ENCODE results near the gene FKBP8.
"Not testable (repeated sequence)": the region's sequence is repeated elsewhere in the genome, so short reads cannot be mapped to it uniquely, and the experiment has no call there.

FKBP8 gene

DNA sequence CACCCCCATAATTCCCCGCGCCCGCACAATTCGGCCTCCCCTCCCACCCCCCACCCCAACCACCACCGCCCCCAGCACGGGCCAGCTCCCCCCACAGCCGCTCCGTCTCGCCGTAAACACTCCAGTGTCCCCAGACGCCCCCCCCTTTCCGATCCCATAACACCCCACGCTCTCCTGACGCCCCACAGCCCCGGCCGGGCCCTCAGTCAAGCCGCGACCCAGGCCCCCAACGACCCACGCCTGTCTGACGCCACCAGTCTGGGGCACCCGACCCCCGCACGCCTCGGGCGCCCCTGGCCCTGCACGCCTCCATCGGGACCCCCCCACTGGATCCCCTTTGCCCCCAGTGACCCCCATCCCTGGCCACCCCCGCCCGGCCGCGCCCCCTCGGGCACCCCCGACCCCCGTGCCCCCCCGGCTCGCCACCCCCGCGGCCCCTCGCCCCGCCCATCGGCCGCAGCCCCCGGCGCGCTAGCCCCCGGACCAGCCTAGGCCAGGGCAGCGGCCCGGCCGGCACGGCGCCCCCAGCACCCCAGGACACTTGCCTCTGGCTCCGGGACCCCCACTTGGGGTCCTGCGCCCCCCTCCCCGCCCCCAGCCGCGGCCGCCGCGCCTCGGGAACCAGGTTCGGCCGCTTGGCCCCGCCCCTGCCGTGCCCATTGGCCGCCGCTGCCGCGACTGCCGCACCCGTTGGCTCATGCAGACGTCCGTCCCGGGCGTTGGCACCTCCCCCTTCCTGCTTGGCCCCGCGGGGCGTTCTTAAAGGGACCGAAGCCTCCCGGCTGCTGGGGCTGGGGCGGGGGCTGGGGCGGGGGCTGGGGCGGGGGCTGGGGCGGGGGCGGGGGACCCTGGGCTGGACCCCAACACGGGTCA, at the start of gene FKBP8:
FKBP8 (minus strand) TSS at position 633 of the 873 bp plus-strand sequence. CDS start 1,603 bp downstream, outside the sequence.
- no peaks in the 10 kb centered on the region for H3K9me3 Mint-ChIP-seq
- H3K4me1 Mint-ChIP-seq = peaks cover 17 to 33% of the 10 kb centered on the region in 2 donors
- no peaks in the 10 kb centered on the region for H3K27me3 Mint-ChIP-seq
- H3K4me3 Mint-ChIP-seq = peak within 1 kb of the TSS; percentile 90 to 93
- DNase-seq (peak; percentile 89), ATAC-seq (replicated peaks) (peak; percentile 95 to 98)
- H3K36me3 Mint-ChIP-seq = peaks cover 12 to 23% of the 10 kb centered on the region in 2 donors
- H3K27ac Mint-ChIP-seq = peak within 1 kb of the TSS; percentile 99

- peaks cover 18 to 19% of the 10 kb centered on the region in 2 donors for H3K27me3 Mint-ChIP-seq
- not testable (repeated sequence) for DNase-seq; ATAC-seq (replicated peaks); H3K4me3 Mint-ChIP-seq; H3K9me3 Mint-ChIP-seq; H3K27ac Mint-ChIP-seq
- peaks cover 14 to 19% of the 10 kb centered on the region in 2 donors for H3K36me3 Mint-ChIP-seq
- H3K4me1 Mint-ChIP-seq = peaks cover 29 to 61% of the 10 kb centered on the region in 2 donors
These were observed 49.4 kb upstream of the FKBP8 start for GRCh38 chr19:18592732-18593131.

DNA sequence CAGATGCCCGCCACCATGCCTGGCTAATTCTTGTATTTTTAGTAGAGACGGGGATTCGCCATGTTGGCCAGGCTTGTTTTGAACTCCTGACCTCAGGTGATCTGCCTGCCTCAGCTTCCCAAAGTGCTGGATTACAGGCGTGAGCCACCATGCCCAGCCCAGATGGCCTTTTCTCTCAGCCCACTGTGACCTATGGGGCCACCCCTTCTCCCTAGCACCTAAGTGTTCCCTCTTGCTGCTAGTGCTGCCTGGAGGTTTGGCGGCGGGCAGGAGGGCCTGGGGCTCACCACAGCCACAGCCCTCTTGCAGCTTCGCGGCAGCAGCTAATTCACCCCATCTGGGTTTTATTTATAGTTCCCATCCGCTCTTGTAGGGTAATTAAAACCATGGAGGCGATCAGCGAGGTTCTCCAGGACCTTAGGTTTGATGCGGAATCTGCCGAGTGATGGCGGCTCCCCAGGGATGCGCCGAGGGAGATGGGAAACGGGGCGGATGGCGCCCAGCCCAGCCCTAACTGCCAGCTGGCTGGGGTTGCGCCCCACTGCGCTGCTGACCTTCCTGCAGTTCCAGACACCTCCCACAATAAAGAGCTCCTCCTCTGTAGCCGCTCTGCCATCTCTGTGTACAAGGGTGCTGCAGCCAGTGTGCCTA, 48.5 kb upstream of the FKBP8 start:
- ATAC-seq (replicated peaks) (no peak), DNase-seq (no peak)
- peaks cover 14 to 18% of the 10 kb centered on the region in 2 donors for H3K27me3 Mint-ChIP-seq
- H3K9me3 Mint-ChIP-seq = no peaks in the 10 kb centered on the region
- H3K4me3 Mint-ChIP-seq = no peak overlapping the region
- no peak overlapping the region for H3K27ac Mint-ChIP-seq
- H3K4me1 Mint-ChIP-seq = peaks cover 30 to 63% of the 10 kb centered on the region in 2 donors
- H3K36me3 Mint-ChIP-seq = peaks cover 14 to 19% of the 10 kb centered on the region in 2 donors

- Mint-ChIP-seq H3K4me1 (peaks cover 38 to 67% of the 10 kb centered on the region in 2 donors), H3K27me3 (peaks cover 5 to 9% of the 10 kb centered on the region in 2 donors), H3K4me3 (peak overlapping the region; percentile 87 to 90), H3K9me3 (no peaks in the 10 kb centered on the region), H3K36me3 (peaks cover 14 to 19% of the 10 kb centered on the region in 2 donors), H3K27ac (peak overlapping the region; percentile 96)
- no peak for ATAC-seq (replicated peaks)
- peak; percentile 47 for DNase-seq
These were observed 47.2 kb upstream of the FKBP8 start for GRCh38 chr19:18590273-18591272.

DNA sequence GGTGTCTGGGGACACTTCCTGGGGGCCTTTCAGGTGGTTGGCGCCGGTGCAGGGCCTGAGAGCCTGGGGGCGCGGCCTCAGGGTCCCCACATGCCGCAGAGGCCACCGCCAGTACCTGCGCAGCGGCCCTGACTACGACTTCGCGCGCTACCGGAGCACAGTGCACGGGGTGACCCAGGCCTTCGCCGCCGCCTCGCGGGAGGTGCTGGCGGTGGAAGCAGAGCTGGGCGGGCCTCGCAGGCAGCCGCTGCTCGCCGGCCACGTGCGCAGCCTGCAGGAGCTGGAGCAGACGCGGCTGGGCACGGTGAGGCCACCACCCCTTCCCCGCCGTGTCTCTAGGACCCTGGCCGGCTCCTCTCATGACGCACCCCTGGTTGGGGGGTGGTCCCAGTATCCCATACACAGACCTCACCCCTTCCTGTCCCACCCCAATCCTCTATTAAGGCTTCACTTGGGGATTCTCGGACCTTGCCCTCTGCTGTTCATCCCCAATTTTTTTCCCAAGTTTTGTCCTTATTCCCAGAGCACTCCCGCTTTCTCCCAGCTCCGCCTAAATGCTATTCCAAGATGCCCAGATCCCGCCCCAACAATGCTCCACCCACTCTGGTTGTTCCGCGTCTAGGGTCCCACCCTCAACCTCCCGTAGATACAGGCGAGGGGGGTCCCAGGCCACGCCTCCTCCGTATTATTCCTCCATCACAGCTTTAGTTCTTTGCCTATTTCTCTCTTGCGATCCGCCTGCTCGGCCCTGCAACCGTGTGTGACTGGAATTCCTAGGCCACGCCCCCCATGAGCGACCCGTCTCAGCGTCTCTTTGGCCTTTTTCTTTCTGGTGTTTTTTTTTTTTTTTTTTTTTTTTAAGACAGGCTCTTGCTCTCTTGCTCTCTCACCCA, 46.3 kb upstream of the FKBP8 start:
- peak overlapping the region; percentile 96 for H3K27ac Mint-ChIP-seq
- peak overlapping the region; percentile 87 to 90 for H3K4me3 Mint-ChIP-seq
- DNase-seq (peak; percentile 72), ATAC-seq (replicated peaks) (peak; percentile 55 to 61)
- peaks cover 39 to 61% of the 10 kb centered on the region in 2 donors for H3K4me1 Mint-ChIP-seq
- peaks cover 14 to 19% of the 10 kb centered on the region in 2 donors for H3K36me3 Mint-ChIP-seq
- peaks cover 2% of the 10 kb centered on the region in 2 donors for H3K27me3 Mint-ChIP-seq
- no peaks in the 10 kb centered on the region for H3K9me3 Mint-ChIP-seq

DNA sequence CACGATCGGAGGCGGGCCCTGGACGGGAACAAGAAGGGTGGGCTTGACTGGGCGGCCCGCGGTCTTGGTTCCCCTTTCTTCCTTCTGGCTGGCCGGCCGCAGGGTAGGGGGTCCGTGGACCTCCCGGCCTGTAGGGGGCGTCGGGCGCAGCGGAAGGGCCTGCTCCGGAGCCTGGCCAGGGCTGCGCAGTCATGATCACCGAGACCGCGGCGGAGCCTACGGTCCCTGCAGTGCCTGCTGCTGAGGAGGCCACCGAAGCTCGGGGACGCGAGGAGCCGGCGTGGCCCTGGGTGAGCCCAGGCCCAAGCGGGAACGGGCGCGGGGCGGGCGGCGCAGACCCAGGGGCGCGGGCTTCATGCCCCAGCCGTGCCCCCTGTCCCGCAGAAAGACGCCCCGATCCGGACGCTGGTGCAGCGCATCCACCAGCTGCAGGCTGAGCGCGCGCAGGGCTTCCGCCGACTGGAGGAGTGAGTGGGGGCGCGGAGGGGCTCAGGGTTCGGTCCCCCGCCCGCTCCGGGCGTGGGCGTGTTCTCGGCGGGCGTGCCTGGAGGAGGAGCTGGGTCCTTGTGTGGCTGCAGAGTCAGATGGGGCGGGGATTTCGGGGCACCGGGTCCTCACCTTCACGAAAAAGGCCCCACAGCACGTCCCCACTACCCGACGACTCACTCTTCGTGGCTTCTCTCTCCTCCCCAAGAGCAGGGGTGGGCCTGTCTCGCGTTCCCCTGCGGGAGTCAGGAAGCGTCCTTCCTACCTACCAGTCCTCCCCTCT, 45.4 kb upstream of the FKBP8 start, which contains the start of gene REX1BD:
REX1BD (plus strand) TSS at position 188 of the 769 bp plus-strand sequence; CDS start at position 192, 4 bp downstream.
- H3K36me3 Mint-ChIP-seq = peaks cover 14 to 19% of the 10 kb centered on the region in 2 donors
- no peaks in the 10 kb centered on the region for H3K27me3 Mint-ChIP-seq
- peak; percentile 85 for DNase-seq
- peak within 1 kb of the TSS; percentile 87 to 90 for H3K4me3 Mint-ChIP-seq
- peak within 1 kb of the TSS; percentile 96 for H3K27ac Mint-ChIP-seq
- no peaks in the 10 kb centered on the region for H3K9me3 Mint-ChIP-seq
- H3K4me1 Mint-ChIP-seq = peaks cover 37 to 53% of the 10 kb centered on the region in 2 donors
- peak; percentile 87 to 89 for ATAC-seq (replicated peaks)

- Mint-ChIP-seq H3K9me3 (no peaks in the 10 kb centered on the region), H3K27me3 (no peaks in the 10 kb centered on the region), H3K4me3 (peak overlapping the region; percentile 87 to 90), H3K4me1 (peaks cover 33 to 46% of the 10 kb centered on the region in 2 donors), H3K27ac (peak overlapping the region; percentile 96), H3K36me3 (peaks cover 14 to 19% of the 10 kb centered on the region in 2 donors)
- no peak for DNase-seq
- no peak for ATAC-seq (replicated peaks)
These were observed 44.7 kb upstream of the FKBP8 start for GRCh38 chr19:18587962-18588610.

- Mint-ChIP-seq H3K27ac (peak overlapping the region; percentile 96), H3K36me3 (peaks cover 14 to 19% of the 10 kb centered on the region in 2 donors), H3K27me3 (no peaks in the 10 kb centered on the region), H3K4me3 (peak overlapping the region; percentile 87 to 90), H3K4me1 (peaks cover 33 to 45% of the 10 kb centered on the region in 2 donors), H3K9me3 (no peaks in the 10 kb centered on the region)
- ATAC-seq (replicated peaks) (no peak), DNase-seq (no peak)
These were observed 44.2 kb upstream of the FKBP8 start for GRCh38 chr19:18587561-18587960.

- Mint-ChIP-seq H3K4me1 (peaks cover 33 to 45% of the 10 kb centered on the region in 2 donors), H3K27me3 (no peaks in the 10 kb centered on the region), H3K9me3 (no peaks in the 10 kb centered on the region), H3K4me3 (no peak overlapping the region), H3K36me3 (peaks cover 10 to 15% of the 10 kb centered on the region in 2 donors), H3K27ac (no peak overlapping the region)
- DNase-seq (no peak), ATAC-seq (replicated peaks) (peak; percentile 29 to 36)
These were observed 42.9 kb upstream of the FKBP8 start for GRCh38 chr19:18586306-18586705.

GRCh38 chr19:18580311-18580710, 36.9 kb upstream of the FKBP8 start:
- no peak overlapping the region for H3K4me3 Mint-ChIP-seq

GRCh38 chr19:18577365-18577914, 34.1 kb upstream of the FKBP8 start:
- H3K9me3 Mint-ChIP-seq = no peaks in the 10 kb centered on the region
- ATAC-seq (replicated peaks) (no peak), DNase-seq (no peak)
- no peaks in the 10 kb centered on the region for H3K27me3 Mint-ChIP-seq
- peaks cover 18 to 27% of the 10 kb centered on the region in 2 donors for H3K4me1 Mint-ChIP-seq
- H3K4me3 Mint-ChIP-seq = no peak overlapping the region
- peak overlapping the region; percentile 51 for H3K27ac Mint-ChIP-seq
- peaks cover 33 to 48% of the 10 kb centered on the region in 2 donors for H3K36me3 Mint-ChIP-seq

More at GRCh38 chr19:18580311-18580710, 36.9 kb upstream of the FKBP8 start:
- H3K36me3 Mint-ChIP-seq = peaks cover 11 to 23% of the 10 kb centered on the region in 2 donors
- no peaks in the 10 kb centered on the region for H3K9me3 Mint-ChIP-seq
- no peaks in the 10 kb centered on the region for H3K27me3 Mint-ChIP-seq
- DNase-seq (no peak), ATAC-seq (replicated peaks) (no peak)
- H3K4me1 Mint-ChIP-seq = peaks cover 1 to 2% of the 10 kb centered on the region in 2 donors
- H3K27ac Mint-ChIP-seq = no peak overlapping the region

All from stimulated activated naive B cell treated with anti-CD40 and anti-IgM and Interleukin-4, amounts not matched to agents 10 μg/mL and 1 μg/mL and 100 μg/mL, for 72 hours (primary cell).